Naive thymus-derived CD4-positive, alpha-beta T cell (primary cell): ENCODE measurements around the gene JMJD7. TPM values are rescaled to one million over a fixed set of nuclear protein-coding genes. Genes with fewer than 3 reads are reported as not detected.

Experiments used
- ATAC-seq: fragments of 150-1000 bp; cut with Tn5 transposase; 2 replicates; pipeline ENCODE4 v1.10.0; 2021; ENCODE audit warnings: mild to moderate bottlenecking, moderate library complexity
- CTCF ChIA-PET: fragments of 350-600 bp; sonication (Branson Sonifier 250); formaldehyde crosslinking; loops from one replicate; lab custom pipeline; 2021; ENCODE audit warnings: antibody characterized with exemption; lab: Charles Lee
- POLR2A ChIA-PET: fragments of 350-600 bp; sonication (Branson Sonifier 250); formaldehyde crosslinking; loops from one replicate; lab custom pipeline; 2021; ENCODE audit warnings: antibody characterized with exemption, inconsistent platforms; lab: Charles Lee
- DNase-seq, 9 donors: peaks; one replicate each; pipeline versions ENCODE4 v3.0.0 to v3.0.0-alpha.2; 2020 to 2022; ENCODE audit warnings: mixed read lengths in 1 of 9
- H3K27ac ChIP-seq: one replicate; pipeline ENCODE4 v1.7.0; 2013; ENCODE audit warnings: mild to moderate bottlenecking, low read depth, low read length, moderate library complexity
- H3K27me3 ChIP-seq, 2 donors: one replicate each; pipeline ENCODE4 v1.7.0; 2013; ENCODE audit warnings: low read length in 2 of 2, mild to moderate bottlenecking in 2 of 2, moderate library complexity in 2 of 2; ENCODE audit not compliant: control insufficient read depth in 2 of 2, insufficient read depth in 2 of 2
- H3K36me3 ChIP-seq, 3 experiments: 1 replicate in 2 of 3; 2 replicates in 1 of 3; pipeline ENCODE4 v1.7.0; 2013; ENCODE audit warnings: low read length in 3 of 3, mild to moderate bottlenecking in 3 of 3, moderate library complexity in 1 of 3; ENCODE audit not compliant: insufficient read depth in 3 of 3, control insufficient read depth in 2 of 3
- H3K4me1 ChIP-seq, 2 donors: one replicate each; pipeline ENCODE4 v1.7.0; 2013; ENCODE audit warnings: low read length in 2 of 2, mild to moderate bottlenecking in 2 of 2, moderate library complexity in 1 of 2; ENCODE audit not compliant: control insufficient read depth in 2 of 2, insufficient read depth in 2 of 2
- H3K4me3 ChIP-seq: 2 replicates; pipeline ENCODE4 v1.7.0; 2013; ENCODE audit warnings: mild to moderate bottlenecking, low read length
- H3K9me3 ChIP-seq, 3 experiments: 1 replicate in 2 of 3; 2 replicates in 1 of 3; pipeline ENCODE4 v1.7.0; 2013; ENCODE audit warnings: low read length in 3 of 3; ENCODE audit not compliant: control insufficient read depth in 2 of 3
- H3K27ac Mint-ChIP-seq, 9 donors: one replicate each; pipeline ENCODE4 v1.8.0; 2020 to 2022; ENCODE audit warnings: mixed read lengths in 9 of 9, mild to moderate bottlenecking in 8 of 9, moderate library complexity in 5 of 9, inconsistent platforms in 2 of 9
- H3K27me3 Mint-ChIP-seq, 5 donors: one replicate each; pipeline ENCODE4 v1.8.0; 2021 to 2022; ENCODE audit warnings: mixed read lengths in 5 of 5, mild to moderate bottlenecking in 1 of 5
- H3K36me3 Mint-ChIP-seq, 5 donors: one replicate each; pipeline ENCODE4 v1.8.0; 2020 to 2022; ENCODE audit warnings: mixed read lengths in 5 of 5, mild to moderate bottlenecking in 3 of 5, inconsistent platforms in 1 of 5
- H3K4me1 Mint-ChIP-seq, 7 donors: one replicate each; pipeline ENCODE4 v1.8.0; 2020 to 2022; ENCODE audit warnings: mixed read lengths in 7 of 7, mild to moderate bottlenecking in 3 of 7, inconsistent platforms in 1 of 7
- H3K4me3 Mint-ChIP-seq, 10 donors: one replicate each; pipeline ENCODE4 v1.8.0; 2020 to 2022; ENCODE audit warnings: mild to moderate bottlenecking in 10 of 10, mixed read lengths in 10 of 10, moderate library complexity in 6 of 10, inconsistent platforms in 2 of 10
- H3K9me3 Mint-ChIP-seq, 11 donors: one replicate each; pipeline ENCODE4 v1.8.0; 2020 to 2022; ENCODE audit warnings: mixed read lengths in 11 of 11, mild to moderate bottlenecking in 4 of 11, inconsistent platforms in 1 of 11, moderate library complexity in 1 of 11
- intact Hi-C, 2 donors: fragments of 100-400 bp; cut with micrococcal nuclease; formaldehyde crosslinking; loops; one replicate each; pipeline ENCODE4 v1.15.1; 2023
- polyA plus RNA-seq, 2 donors: library from polyadenylated mRNA; unstranded; fragments of 300-500 nt; fragmentation: Illumina TruSeq; gene quantifications; one replicate each; pipeline ENCODE4 v1.2.3, GENCODE V29; 2021
- total RNA-seq, 6 experiments: library from RNA in 5 of 6; stranded (reverse) in 5 of 6; gene quantifications; 1 replicate in 5 of 6; 2 replicates in 1 of 6; pipeline ENCODE4 v1.2.3 and lab custom pipeline; 2021 to 2026

The JMJD7 gene
- total and polyA plus RNA-seq, 7 experiments from 2014 or later = 22.4 to 83.7 (median 36.4) TPM

- H3K4me3 ChIP-seq = no peak overlapping the region
- Mint-ChIP-seq H3K9me3 (no peaks in the 10 kb centered on the region), H3K27me3 (no peaks in the 10 kb centered on the region), H3K4me1 (peaks cover 46 to 72% (median 62%) of the 10 kb centered on the region in 7 donors), H3K36me3 (peaks cover 0 to 27% (median 5%) of the 10 kb centered on the region in 5 donors), H3K27ac (peak overlapping the region in 5 of 9 donors; percentile 0 to 76 (median 19)), H3K4me3 (peak overlapping the region in 7 of 10 donors; percentile 37 to 64 (median 45))
- H3K27me3 ChIP-seq = no peaks in the 10 kb centered on the region
- peak in 3 of 9 donors; percentile 18 to 27 (median 20) for DNase-seq
- ChIA-PET POLR2A (no interaction called here), CTCF (interaction anchor here (1.3 to 1.7 kb wide), 2 partner anchors 59 to 104 kb away, joined by 5 to 6 read pairs; partner anchors contain the start of gene MAPKBP1)
- H3K4me1 ChIP-seq = peaks cover 26 to 38% of the 10 kb centered on the region in 2 donors
- intact Hi-C loops = no loop called here
- H3K36me3 ChIP-seq = peaks cover 0 to 38% (median 0%) of the 10 kb centered on the region in 3 experiments
- ATAC-seq = no peak
- no peaks in the 10 kb centered on the region for H3K9me3 ChIP-seq
- no peak overlapping the region for H3K27ac ChIP-seq
These were observed 5.0 kb downstream of the JMJD7 start for GRCh38 chr15:41832875-41833274.

- peaks cover 41 to 64% (median 54%) of the 10 kb centered on the region in 7 donors for H3K4me1 Mint-ChIP-seq
- CTCF ChIA-PET = interaction anchor here (0.9 kb wide), 1 partner anchor 37 kb away, joined by 3 read pairs; no protein-coding TSS in a partner anchor
These were observed 6.2 kb downstream of the JMJD7 start for GRCh38 chr15:41834096-41834495.

DNA sequence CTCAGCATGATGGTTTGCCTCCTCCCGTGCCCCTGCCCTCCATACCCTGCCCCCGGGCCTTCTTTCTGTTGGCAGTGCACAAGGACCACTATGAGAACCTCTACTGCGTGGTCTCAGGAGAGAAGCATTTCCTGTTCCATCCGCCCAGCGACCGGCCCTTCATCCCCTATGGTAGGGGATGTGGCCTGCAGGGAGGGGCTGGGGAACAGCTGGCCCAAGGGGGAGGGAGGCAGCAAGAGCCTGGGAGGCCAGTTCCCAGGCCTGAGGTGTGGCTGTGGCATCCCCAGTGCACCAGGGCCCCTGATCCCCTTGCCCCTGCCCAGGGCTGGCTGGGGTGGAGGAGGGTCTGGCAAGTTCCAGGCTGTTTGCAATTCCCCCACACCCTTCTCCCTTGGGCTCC is 8.2 kb downstream of the JMJD7 start:
- ATAC-seq = no peak
- Mint-ChIP-seq H3K9me3 (no peaks in the 10 kb centered on the region), H3K27me3 (no peaks in the 10 kb centered on the region), H3K4me3 (no peak overlapping the region), H3K4me1 (peaks cover 29 to 45% (median 36%) of the 10 kb centered on the region in 7 donors), H3K27ac (no peak overlapping the region), H3K36me3 (peaks cover 0 to 17% (median 5%) of the 10 kb centered on the region in 5 donors)
- no peak overlapping the region for H3K27ac ChIP-seq
- no peak for DNase-seq
- H3K27me3 ChIP-seq = no peaks in the 10 kb centered on the region
- H3K9me3 ChIP-seq = no peaks in the 10 kb centered on the region
- H3K4me1 ChIP-seq = peaks cover 9 to 20% of the 10 kb centered on the region in 2 donors
- POLR2A ChIA-PET = no interaction called here
- H3K4me3 ChIP-seq = no peak overlapping the region
- peaks cover 1 to 58% (median 4%) of the 10 kb centered on the region in 3 experiments for H3K36me3 ChIP-seq
- CTCF ChIA-PET = no interaction called here
- intact Hi-C loops = no loop called here

More at GRCh38 chr15:41834096-41834495, 6.2 kb downstream of the JMJD7 start:
- H3K27ac Mint-ChIP-seq = no peak overlapping the region
- ATAC-seq (no peak), DNase-seq (no peak)
- Histone ChIP-seq H3K36me3 (peaks cover 0 to 44% (median 0%) of the 10 kb centered on the region in 3 experiments), H3K27ac (no peak overlapping the region), H3K4me1 (peaks cover 20 to 31% of the 10 kb centered on the region in 2 donors), H3K4me3 (no peak overlapping the region), H3K27me3 (no peaks in the 10 kb centered on the region), H3K9me3 (no peaks in the 10 kb centered on the region)
- intact Hi-C loops = no loop called here
- POLR2A ChIA-PET = no interaction called here
- no peaks in the 10 kb centered on the region for H3K9me3 Mint-ChIP-seq
- peak overlapping the region in 1 of 10 donors; percentile 67 for H3K4me3 Mint-ChIP-seq
- H3K27me3 Mint-ChIP-seq = no peaks in the 10 kb centered on the region
- H3K36me3 Mint-ChIP-seq = peaks cover 0 to 21% (median 5%) of the 10 kb centered on the region in 5 donors

DNA sequence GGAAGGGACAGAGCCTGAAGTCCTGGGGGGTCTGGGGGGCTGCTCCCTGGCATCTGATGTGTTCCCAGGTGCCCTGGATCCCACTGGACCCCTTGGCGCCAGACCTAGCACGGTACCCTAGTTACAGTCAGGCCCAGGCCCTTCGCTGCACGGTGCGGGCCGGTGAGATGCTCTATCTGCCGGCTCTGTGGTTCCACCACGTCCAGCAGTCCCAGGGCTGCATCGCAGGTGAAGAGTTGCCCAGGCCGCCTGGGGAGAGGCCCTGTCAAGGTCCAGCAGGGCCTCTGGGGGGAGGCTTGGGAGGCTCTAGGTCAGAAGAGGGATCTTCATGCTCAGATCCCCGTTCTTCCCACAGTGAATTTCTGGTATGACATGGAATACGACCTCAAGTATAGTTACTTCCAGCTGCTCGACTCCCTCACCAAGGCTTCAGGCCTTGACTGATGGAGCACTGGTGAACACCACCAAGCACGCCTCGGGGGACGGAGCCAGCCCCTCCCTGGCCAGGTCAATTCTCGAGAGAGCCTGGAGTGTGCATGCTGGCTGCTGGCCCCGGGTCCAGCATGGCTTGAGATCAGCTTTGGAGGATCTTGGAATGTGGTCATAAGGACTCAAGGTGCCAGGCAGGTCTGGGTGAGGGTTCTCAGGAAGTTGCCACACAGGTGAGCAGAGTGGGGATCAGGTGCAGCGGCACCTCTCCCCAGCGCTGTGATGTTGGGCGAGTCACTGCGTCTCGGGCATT is 9.0 kb downstream of the JMJD7 start:
- ChIA-PET CTCF (interaction anchor here (0.7 kb wide), 1 partner anchor 68 kb away, joined by 3 read pairs; no protein-coding TSS in a partner anchor), POLR2A (interaction anchor here (1.4 kb wide), 1 partner anchor 15 kb away, joined by 3 read pairs; no protein-coding TSS in a partner anchor)
- H3K36me3 Mint-ChIP-seq = peaks cover 0 to 17% (median 5%) of the 10 kb centered on the region in 5 donors
- no peaks in the 10 kb centered on the region for H3K9me3 Mint-ChIP-seq
- H3K4me3 Mint-ChIP-seq = no peak overlapping the region
- no peak overlapping the region for H3K27ac Mint-ChIP-seq
- ATAC-seq (no peak), DNase-seq (no peak)
- H3K9me3 ChIP-seq = no peaks in the 10 kb centered on the region
- H3K27ac ChIP-seq = no peak overlapping the region
- no peak overlapping the region for H3K4me3 ChIP-seq
- intact Hi-C loops = no loop called here
- no peaks in the 10 kb centered on the region for H3K27me3 Mint-ChIP-seq
- H3K27me3 ChIP-seq = no peaks in the 10 kb centered on the region
- peaks cover 4 to 63% (median 4%) of the 10 kb centered on the region in 3 experiments for H3K36me3 ChIP-seq
- peaks cover under 1 to 12% of the 10 kb centered on the region in 2 donors for H3K4me1 ChIP-seq
- peaks cover 23 to 37% (median 28%) of the 10 kb centered on the region in 7 donors for H3K4me1 Mint-ChIP-seq

GRCh38 chr15:41838400-41838897 is 10.6 kb downstream of the JMJD7 start, which contains the start of gene PLA2G4B:
Gene PLA2G4B, plus strand, starts transcription at chr15:41838847. Its CDS starts 67 bp downstream, at chr15:41838914.
- H3K27me3 Mint-ChIP-seq = no peaks in the 10 kb centered on the region
- intact Hi-C loops = no loop called here
- Histone ChIP-seq H3K9me3 (no peaks in the 10 kb centered on the region), H3K27me3 (no peaks in the 10 kb centered on the region), H3K4me3 (no peak within 1 kb of the TSS), H3K27ac (no peak within 1 kb of the TSS), H3K36me3 (peaks cover 4 to 73% (median 8%) of the 10 kb centered on the region in 3 experiments), H3K4me1 (no peaks in the 10 kb centered on the region)
- CTCF ChIA-PET = interaction anchor here (0.6 kb wide), 2 partner anchors 25 to 99 kb away, joined by 3 read pairs; no protein-coding TSS in a partner anchor
- ATAC-seq (no peak), DNase-seq (no peak)
- H3K4me3 Mint-ChIP-seq = no peak within 1 kb of the TSS
- peak within 1 kb of the TSS in 2 of 9 donors; percentile 23 to 63 for H3K27ac Mint-ChIP-seq
- peaks cover 10 to 24% (median 14%) of the 10 kb centered on the region in 7 donors for H3K4me1 Mint-ChIP-seq
- H3K36me3 Mint-ChIP-seq = peaks cover 0 to 10% (median 2%) of the 10 kb centered on the region in 5 donors
- POLR2A ChIA-PET = interaction anchor here (0.6 to 1.4 kb wide), 2 partner anchors 14 to 1314 kb away, joined by 3 to 4 read pairs; no protein-coding TSS in a partner anchor
- no peaks in the 10 kb centered on the region for H3K9me3 Mint-ChIP-seq

DNA sequence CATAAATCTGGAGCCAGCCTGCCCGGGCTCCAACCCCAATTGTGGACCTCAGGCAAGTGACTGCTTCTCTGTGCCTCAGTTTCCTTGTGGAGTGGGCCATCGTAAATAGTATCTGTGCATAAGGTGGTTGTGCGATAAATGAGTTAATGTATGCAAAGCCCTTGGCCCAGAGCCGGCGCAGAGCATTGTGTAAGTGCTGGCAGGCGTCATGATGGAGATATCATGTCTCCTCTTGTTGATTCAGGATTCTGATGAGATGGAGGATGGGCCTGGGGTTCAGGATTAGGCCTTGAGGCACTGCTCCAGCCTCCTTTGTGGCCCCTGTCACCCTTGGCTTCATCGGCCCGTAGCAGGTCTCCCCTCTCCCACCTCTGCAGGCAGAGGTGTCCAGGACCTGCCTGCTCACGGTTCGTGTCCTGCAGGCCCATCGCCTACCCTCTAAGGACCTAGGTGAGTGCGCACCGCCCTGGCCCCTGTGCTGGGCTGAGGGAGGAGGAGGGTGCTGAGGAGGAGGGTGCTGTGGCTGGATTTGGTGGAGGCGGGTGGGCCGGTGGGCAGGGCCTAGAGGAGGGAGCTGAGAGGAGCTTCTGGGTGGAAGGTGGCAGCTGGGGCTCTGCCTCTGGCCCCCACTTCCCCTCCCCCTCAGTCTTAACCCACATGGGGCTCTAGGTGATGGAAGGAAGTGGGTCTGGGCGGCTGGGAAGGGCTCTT is 12.0 kb downstream of the JMJD7 start:
- Mint-ChIP-seq H3K4me1 (peaks cover 0 to 11% (median 3%) of the 10 kb centered on the region in 7 donors), H3K27me3 (no peaks in the 10 kb centered on the region), H3K27ac (peak overlapping the region in 1 of 9 donors; percentile 23), H3K36me3 (peaks cover 0 to 5% (median 2%) of the 10 kb centered on the region in 5 donors), H3K4me3 (no peak overlapping the region), H3K9me3 (no peaks in the 10 kb centered on the region)
- no peaks in the 10 kb centered on the region for H3K27me3 ChIP-seq
- H3K4me1 ChIP-seq = no peaks in the 10 kb centered on the region
- DNase-seq (no peak), ATAC-seq (no peak)
- CTCF ChIA-PET = no interaction called here
- intact Hi-C loops = no loop called here
- peaks cover 4 to 84% (median 8%) of the 10 kb centered on the region in 3 experiments for H3K36me3 ChIP-seq
- H3K9me3 ChIP-seq = no peaks in the 10 kb centered on the region
- H3K27ac ChIP-seq = no peak overlapping the region
- POLR2A ChIA-PET = no interaction called here
- no peak overlapping the region for H3K4me3 ChIP-seq
